Breast epithelium (tissue), 4 donors: ENCODE measurements around the gene SLC7A9. TPM values are rescaled to one million over a fixed set of nuclear protein-coding genes. Genes with fewer than 3 reads are reported as not detected.

Source experiments
- DNase-seq, 2 donors: peaks; one replicate each; pipeline ENCODE4 v3.0.0-alpha.2; 2019; ENCODE audit warnings: low spot score in 2 of 2
- H3K27ac ChIP-seq, 2 donors: fragments of 200-600 bp; sonication (generic) in 1 of 2; one replicate each; pipeline ENCODE4 v1.5.1; 2016 to 2019; ENCODE audit warnings: mild to moderate bottlenecking in 1 of 2
- H3K27me3 ChIP-seq, 2 donors: fragments of 200-600 bp; sonication (generic) in 1 of 2; one replicate each; pipeline versions ENCODE4 v1.5.1 to v1.6.0; 2017 to 2019; ENCODE audit warnings: control low read depth in 1 of 2, mild to moderate bottlenecking in 1 of 2
- H3K36me3 ChIP-seq: fragments of 200-600 bp; one replicate; pipeline ENCODE4 v1.5.1; 2019
- H3K4me1 ChIP-seq, 2 donors: fragments of 200-600 bp; sonication (generic); one replicate each; pipeline ENCODE4 v1.5.1; 2016 to 2019; ENCODE audit warnings: control low read depth in 1 of 2
- H3K4me3 ChIP-seq, 3 donors: fragments of 200-600 bp; sonication (generic); 1 replicate in 2 of 3; 2 replicates in 1 of 3; pipeline ENCODE4 v1.5.1; 2016 to 2019; ENCODE audit warnings: mild to moderate bottlenecking in 3 of 3, moderate library complexity in 2 of 3
- H3K9me3 ChIP-seq, 2 donors: fragments of 200-600 bp; sonication (generic) in 1 of 2; one replicate each; pipeline ENCODE4 v1.5.1; 2016 to 2019; ENCODE audit warnings: control low read depth in 1 of 2
- CTCF ChIP-seq, 3 donors: fragments of 450-650 bp; IDR thresholded peaks; one replicate each; pipeline ENCODE4 v1.5.1; 2016 to 2017; ENCODE audit warnings: antibody characterized with exemption in 3 of 3, mild to moderate bottlenecking in 3 of 3, moderate library complexity in 3 of 3
- POLR2A ChIP-seq: fragments of 450-650 bp; IDR thresholded peaks from one replicate; pipeline ENCODE4 v1.6.1; 2016; ENCODE audit warnings: antibody characterized with exemption, mild to moderate bottlenecking, moderate library complexity
- POLR2AphosphoS5 ChIP-seq, 3 donors: sonication (generic); formaldehyde crosslinking; IDR thresholded peaks; one replicate each; pipeline ENCODE4 v1.6.1; 2017; ENCODE audit warnings: antibody characterized with exemption in 3 of 3
- intact Hi-C: fragments of 100-400 bp; cut with DNase I; formaldehyde crosslinking; loops from one replicate; pipeline ENCODE4 v1.15.1; 2023; ENCODE audit warnings: low total_unique reads
- total RNA-seq, 3 donors: library from RNA; depleted of rRNA; stranded (reverse); fragments of >200 nt; gene quantifications; one replicate each; pipeline ENCODE4 v1.1.0, GENCODE V29; 2016

Gene SLC7A9
- total RNA-seq, 3 donors from 2014 or later = 0.29 to 0.48 (median 0.33) TPM

- Histone ChIP-seq H3K27me3 (no peaks in the 10 kb centered on the region), H3K27ac (no peak overlapping the region), H3K36me3 (no peaks in the 10 kb centered on the region), H3K4me1 (no peaks in the 10 kb centered on the region), H3K4me3 (no peak overlapping the region), H3K9me3 (no peaks in the 10 kb centered on the region)
- intact Hi-C loops = no loop called here
- DNase-seq = peak in 1 of 2 donors; percentile 11
- TF ChIP-seq POLR2AphosphoS5 (IDR thresholded peaks at IDR 0.05) (no peak), POLR2A (no peak), CTCF (IDR thresholded peaks at IDR 0.05) (no peak)
Observed at GRCh38 chr19:32877977-32878745, 8.6 kb upstream of the SLC7A9 start.

- no peak for DNase-seq
Observed at GRCh38 chr19:32877323-32877912, 7.9 kb upstream of the SLC7A9 start.

GRCh38 chr19:32876919-32877285, 7.3 kb upstream of the SLC7A9 start:
- H3K4me3 ChIP-seq = no peak overlapping the region
- H3K4me1 ChIP-seq = no peaks in the 10 kb centered on the region
- H3K27me3 ChIP-seq = no peaks in the 10 kb centered on the region
- H3K36me3 ChIP-seq = no peaks in the 10 kb centered on the region
- intact Hi-C loops = no loop called here
- H3K27ac ChIP-seq = no peak overlapping the region
- no peak for DNase-seq
- TF ChIP-seq POLR2AphosphoS5 (IDR thresholded peaks at IDR 0.05) (no peak), POLR2A (no peak), CTCF (IDR thresholded peaks at IDR 0.05) (no peak)
- H3K9me3 ChIP-seq = no peaks in the 10 kb centered on the region

More at GRCh38 chr19:32877323-32877912, 7.9 kb upstream of the SLC7A9 start:
- H3K36me3 ChIP-seq = no peaks in the 10 kb centered on the region
- H3K4me3 ChIP-seq = no peak overlapping the region
- intact Hi-C loops = no loop called here
- no peak for TF ChIP-seq POLR2AphosphoS5 (IDR thresholded peaks at IDR 0.05)
- TF ChIP-seq POLR2A = no peak
- TF ChIP-seq CTCF (IDR thresholded peaks at IDR 0.05) = no peak
- H3K27ac ChIP-seq = no peak overlapping the region
- H3K4me1 ChIP-seq = no peaks in the 10 kb centered on the region
- H3K9me3 ChIP-seq = no peaks in the 10 kb centered on the region
- H3K27me3 ChIP-seq = no peaks in the 10 kb centered on the region

- intact Hi-C loops = no loop called here
- Histone ChIP-seq H3K36me3 (no peaks in the 10 kb centered on the region), H3K27ac (no peak overlapping the region), H3K4me3 (no peak overlapping the region), H3K4me1 (no peaks in the 10 kb centered on the region), H3K27me3 (no peaks in the 10 kb centered on the region), H3K9me3 (no peaks in the 10 kb centered on the region)
- DNase-seq = no peak
- TF ChIP-seq POLR2A = no peak
- TF ChIP-seq CTCF (IDR thresholded peaks at IDR 0.05) = no peak
- TF ChIP-seq POLR2AphosphoS5 (IDR thresholded peaks at IDR 0.05) = no peak
Observed at GRCh38 chr19:32876236-32876918, 6.8 kb upstream of the SLC7A9 start.

GRCh38 chr19:32875428-32875827, 5.9 kb upstream of the SLC7A9 start:
- Histone ChIP-seq H3K36me3 (no peaks in the 10 kb centered on the region), H3K27ac (no peak overlapping the region), H3K4me1 (no peaks in the 10 kb centered on the region), H3K4me3 (no peak overlapping the region), H3K9me3 (no peaks in the 10 kb centered on the region), H3K27me3 (no peaks in the 10 kb centered on the region)
- TF ChIP-seq POLR2AphosphoS5 (IDR thresholded peaks at IDR 0.05) (no peak), POLR2A (no peak), CTCF (IDR thresholded peaks at IDR 0.05) (no peak)
- DNase-seq = peak in 1 of 2 donors; percentile 8
- intact Hi-C loops = no loop called here
